K562 (cell line): ENCODE results near the gene SLC6A9. TPM values are rescaled to one million over a fixed set of nuclear protein-coding genes. Genes with fewer than 3 reads are reported as not detected.

Experiments
- FOXK1 ChIP-seq: sonication (generic); formaldehyde crosslinking; IDR thresholded peaks from 2 replicates; pipeline ENCODE4 v1.8.0; 2022; ENCODE audit warnings: missing genetic modification reagents, mild to moderate bottlenecking, borderline replicate concordance
- FOXP1 ChIP-seq: sonication (generic); formaldehyde crosslinking; IDR thresholded peaks from 2 replicates; pipeline ENCODE4 v1.8.0; 2022; ENCODE audit warnings: mild to moderate bottlenecking, missing genetic modification reagents
- HDAC1 ChIP-seq, 2 experiments: fragments of 450-650 bp; IDR thresholded peaks; 2 replicates each; pipeline ENCODE4 v1.6.1; 2016 to 2017; ENCODE audit warnings: inconsistent platforms in 1 of 2, mild to moderate bottlenecking in 1 of 2, moderate library complexity in 1 of 2
- HDAC2 ChIP-seq: fragments of 450-650 bp; IDR thresholded peaks from 2 replicates; pipeline ENCODE4 v1.6.1; 2016; ENCODE audit warnings: mild to moderate bottlenecking
- IRF9 ChIP-seq: fragments of 450-650 bp; IDR thresholded peaks from 2 replicates; pipeline ENCODE4 v1.6.1; 2016; ENCODE audit warnings: missing biosample characterization, missing genetic modification characterization
- KLF10 ChIP-seq: fragments of 250-450 bp; sonication (Bioruptor Pico); IDR thresholded peaks from 2 replicates; pipeline ENCODE4 v1.6.1; 2021; ENCODE audit warnings: matching md5 sums
- MCM5 ChIP-seq: fragments of 450-650 bp; IDR thresholded peaks from 2 replicates; pipeline ENCODE4 v1.6.1; 2016; ENCODE audit warnings: low read depth
- MECOM ChIP-seq: fragments of 250-450 bp; sonication (Bioruptor Pico); IDR thresholded peaks from 2 replicates; pipeline ENCODE4 v1.8.0; 2022; ENCODE audit warnings: inconsistent platforms
- PHF21A ChIP-seq: fragments of 450-650 bp; IDR thresholded peaks from 2 replicates; pipeline ENCODE4 v1.6.1; 2017; ENCODE audit warnings: low read depth, borderline replicate concordance
- POU5F1 ChIP-seq: fragments of 150-350 bp; IDR thresholded peaks from 2 replicates; pipeline ENCODE4 v1.6.1; 2014; ENCODE audit warnings: borderline replicate concordance, low read length, low read depth, mild to moderate bottlenecking; ENCODE audit not compliant: partially characterized antibody
- RBM34 ChIP-seq: fragments of 200-400 bp; formaldehyde crosslinking; IDR thresholded peaks from 2 replicates; pipeline ENCODE4 v1.6.1; 2018; ENCODE audit warnings: low read length, borderline replicate concordance; ENCODE audit not compliant: insufficient read depth
- SIN3A ChIP-seq, 2 experiments: fragments of 150-350 bp in 1 of 2; IDR thresholded peaks; 2 replicates each; pipeline ENCODE4 v1.6.1; 2011 to 2016; ENCODE audit warnings: borderline replicate concordance in 2 of 2, low read depth in 2 of 2, low read length in 2 of 2, mild to moderate bottlenecking in 2 of 2, moderate library complexity in 2 of 2; ENCODE audit not compliant: control insufficient read depth in 1 of 2
- ZBTB17 ChIP-seq: fragments of 450-650 bp; formaldehyde crosslinking; IDR thresholded peaks from 2 replicates; pipeline ENCODE4 v1.4.0; 2020; ENCODE audit warnings: mild to moderate bottlenecking
- ZC3H4 ChIP-seq: sonication (generic); formaldehyde crosslinking; IDR thresholded peaks from 2 replicates; pipeline ENCODE4 v1.9.0; 2021; ENCODE audit warnings: missing genetic modification reagents, borderline replicate concordance
- polyA plus RNA-seq, 8 experiments: library from polyadenylated mRNA; depleted of rRNA in 4 of 8; stranded (reverse) in 5 of 8; unstranded in 3 of 8; fragments of >200 nt; fragmentation: Nextera tagmentation in 2 of 8; fragmentation: Illumina TruSeq in 1 of 8; extraction: Ambion mirVana in 2 of 8; extraction: Trizol in 1 of 8; gene quantifications; 2 replicates each; pipeline versions ENCODE4 v1.2.1 to v1.2.3, GENCODE V29; 2011 to 2014; ENCODE audit warnings: inconsistent platforms in 1 of 8, missing spikeins in 1 of 8
- total RNA-seq, 7 experiments: library from RNA; depleted of rRNA in 6 of 7; stranded (reverse); fragments of >200 nt in 6 of 7; fragmentation: Illumina TruSeq in 2 of 7; extraction: Trizol in 2 of 7; gene quantifications; 2 replicates each; pipeline versions ENCODE4 v1.2.1 to v1.2.3, GENCODE V29; 2011 to 2021; ENCODE audit warnings: low replicate concordance in 1 of 7
- TF ChIP-seq, protein P1 (sequence below): sonication (generic); formaldehyde crosslinking; IDR thresholded peaks from 2 replicates; pipeline ENCODE4 v1.8.0; 2022; ENCODE audit warnings: mild to moderate bottlenecking, missing genetic modification reagents, borderline replicate concordance
- TF ChIP-seq, protein P2 (sequence below): fragments of 450-650 bp; formaldehyde crosslinking; IDR thresholded peaks from 2 replicates; pipeline ENCODE4 v1.4.0; 2020; ENCODE audit warnings: mild to moderate bottlenecking, moderate library complexity
- TF ChIP-seq, protein P3 (sequence below): sonication (generic); formaldehyde crosslinking; IDR thresholded peaks from 2 replicates; pipeline ENCODE4 v1.9.0; 2022; ENCODE audit warnings: mild to moderate bottlenecking, missing genetic modification reagents
- TF ChIP-seq, protein P4 (sequence below): fragments of 450-650 bp; IDR thresholded peaks from 2 replicates; pipeline ENCODE4 v1.6.1; 2017; ENCODE audit warnings: antibody characterized with exemption, mild to moderate bottlenecking

SLC6A9 gene
- total and polyA plus RNA-seq, 9 of the 15 experiments (the other 6 are each of a cell fraction or from before 2014, with no cell fraction given) = 0.17 to 18.7 (median 2.9) TPM

DNA sequence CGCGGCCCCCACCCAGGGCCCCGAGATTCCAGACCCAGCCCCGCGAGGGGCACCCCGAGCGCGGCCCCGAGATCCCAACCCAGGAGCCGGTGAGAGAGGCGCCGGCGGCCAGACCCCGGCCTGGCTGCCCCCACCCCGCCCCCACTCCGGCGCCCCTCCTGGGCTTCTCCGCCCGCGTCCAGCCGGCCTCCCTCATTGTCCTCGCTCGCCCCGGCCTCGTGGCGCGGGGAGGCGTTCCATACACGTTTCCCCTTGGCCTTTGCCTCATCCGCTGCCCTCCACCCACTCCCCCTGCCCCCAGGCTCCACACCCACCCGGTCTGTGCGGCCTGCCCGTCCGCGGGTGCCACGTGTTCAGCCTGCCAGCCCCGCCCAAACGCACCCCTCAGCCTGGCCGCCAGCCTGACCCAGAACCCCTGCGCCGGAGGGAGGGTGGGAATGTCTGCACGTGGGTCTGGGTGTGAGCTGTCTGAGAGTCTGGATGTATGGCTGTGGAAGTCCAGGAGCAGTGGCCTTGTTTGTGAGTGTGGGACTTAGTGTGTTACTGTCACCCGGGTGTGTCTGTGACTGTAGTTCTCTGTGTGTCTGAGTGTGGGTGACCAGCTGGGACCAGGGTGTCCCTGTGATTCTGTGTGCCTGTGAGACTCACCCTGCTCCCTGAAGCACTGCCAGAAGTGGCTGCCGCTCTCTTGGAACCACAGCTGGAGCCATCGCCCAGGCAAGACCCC is 51.6 kb downstream of the SLC6A9 start (continued):
- TF ChIP-seq SIN3A (IDR thresholded peaks at IDR 0.05; ENCODE audit: borderline replicate concordance in 2 of 2, control insufficient read depth in 1 of 2, low read depth in 2 of 2, low read length in 2 of 2) (peak; percentile 90), MCM5 (no peak), HDAC1 (IDR thresholded peaks at IDR 0.05) (peak in 1 of 2 experiments; percentile 95; a peak in 2 of 4 replicates), HDAC2 (no peak), IRF9 (tag) (no peak), ZC3H4 (CRISPR knock-in tag) (no peak), FOXP1 (CRISPR knock-in tag) (no peak), PHF21A (no peak), ZBTB17 (no peak), KLF10 (CRISPR knock-in tag) (no peak), MECOM (CRISPR knock-in tag) (no peak), POU5F1 (no peak), RBM34 (no peak), FOXK1 (no peak)
- TF ChIP-seq, protein P1, sequence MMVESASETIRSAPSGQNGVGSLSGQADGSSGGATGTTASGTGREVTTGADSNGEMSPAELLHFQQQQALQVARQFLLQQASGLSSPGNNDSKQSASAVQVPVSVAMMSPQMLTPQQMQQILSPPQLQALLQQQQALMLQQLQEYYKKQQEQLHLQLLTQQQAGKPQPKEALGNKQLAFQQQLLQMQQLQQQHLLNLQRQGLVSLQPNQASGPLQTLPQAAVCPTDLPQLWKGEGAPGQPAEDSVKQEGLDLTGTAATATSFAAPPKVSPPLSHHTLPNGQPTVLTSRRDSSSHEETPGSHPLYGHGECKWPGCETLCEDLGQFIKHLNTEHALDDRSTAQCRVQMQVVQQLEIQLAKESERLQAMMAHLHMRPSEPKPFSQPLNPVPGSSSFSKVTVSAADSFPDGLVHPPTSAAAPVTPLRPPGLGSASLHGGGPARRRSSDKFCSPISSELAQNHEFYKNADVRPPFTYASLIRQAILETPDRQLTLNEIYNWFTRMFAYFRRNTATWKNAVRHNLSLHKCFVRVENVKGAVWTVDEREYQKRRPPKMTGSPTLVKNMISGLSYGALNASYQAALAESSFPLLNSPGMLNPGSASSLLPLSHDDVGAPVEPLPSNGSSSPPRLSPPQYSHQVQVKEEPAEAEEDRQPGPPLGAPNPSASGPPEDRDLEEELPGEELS (CRISPR knock-in tag) = no peak
- TF ChIP-seq, protein P2, sequence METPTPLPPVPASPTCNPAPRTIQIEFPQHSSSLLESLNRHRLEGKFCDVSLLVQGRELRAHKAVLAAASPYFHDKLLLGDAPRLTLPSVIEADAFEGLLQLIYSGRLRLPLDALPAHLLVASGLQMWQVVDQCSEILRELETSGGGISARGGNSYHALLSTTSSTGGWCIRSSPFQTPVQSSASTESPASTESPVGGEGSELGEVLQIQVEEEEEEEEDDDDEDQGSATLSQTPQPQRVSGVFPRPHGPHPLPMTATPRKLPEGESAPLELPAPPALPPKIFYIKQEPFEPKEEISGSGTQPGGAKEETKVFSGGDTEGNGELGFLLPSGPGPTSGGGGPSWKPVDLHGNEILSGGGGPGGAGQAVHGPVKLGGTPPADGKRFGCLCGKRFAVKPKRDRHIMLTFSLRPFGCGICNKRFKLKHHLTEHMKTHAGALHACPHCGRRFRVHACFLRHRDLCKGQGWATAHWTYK (CRISPR knock-in tag) = no peak
- TF ChIP-seq, protein P3, sequence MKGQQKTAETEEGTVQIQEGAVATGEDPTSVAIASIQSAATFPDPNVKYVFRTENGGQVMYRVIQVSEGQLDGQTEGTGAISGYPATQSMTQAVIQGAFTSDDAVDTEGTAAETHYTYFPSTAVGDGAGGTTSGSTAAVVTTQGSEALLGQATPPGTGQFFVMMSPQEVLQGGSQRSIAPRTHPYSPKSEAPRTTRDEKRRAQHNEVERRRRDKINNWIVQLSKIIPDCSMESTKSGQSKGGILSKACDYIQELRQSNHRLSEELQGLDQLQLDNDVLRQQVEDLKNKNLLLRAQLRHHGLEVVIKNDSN (CRISPR knock-in tag) = peak; percentile 70
- TF ChIP-seq, protein P4, sequence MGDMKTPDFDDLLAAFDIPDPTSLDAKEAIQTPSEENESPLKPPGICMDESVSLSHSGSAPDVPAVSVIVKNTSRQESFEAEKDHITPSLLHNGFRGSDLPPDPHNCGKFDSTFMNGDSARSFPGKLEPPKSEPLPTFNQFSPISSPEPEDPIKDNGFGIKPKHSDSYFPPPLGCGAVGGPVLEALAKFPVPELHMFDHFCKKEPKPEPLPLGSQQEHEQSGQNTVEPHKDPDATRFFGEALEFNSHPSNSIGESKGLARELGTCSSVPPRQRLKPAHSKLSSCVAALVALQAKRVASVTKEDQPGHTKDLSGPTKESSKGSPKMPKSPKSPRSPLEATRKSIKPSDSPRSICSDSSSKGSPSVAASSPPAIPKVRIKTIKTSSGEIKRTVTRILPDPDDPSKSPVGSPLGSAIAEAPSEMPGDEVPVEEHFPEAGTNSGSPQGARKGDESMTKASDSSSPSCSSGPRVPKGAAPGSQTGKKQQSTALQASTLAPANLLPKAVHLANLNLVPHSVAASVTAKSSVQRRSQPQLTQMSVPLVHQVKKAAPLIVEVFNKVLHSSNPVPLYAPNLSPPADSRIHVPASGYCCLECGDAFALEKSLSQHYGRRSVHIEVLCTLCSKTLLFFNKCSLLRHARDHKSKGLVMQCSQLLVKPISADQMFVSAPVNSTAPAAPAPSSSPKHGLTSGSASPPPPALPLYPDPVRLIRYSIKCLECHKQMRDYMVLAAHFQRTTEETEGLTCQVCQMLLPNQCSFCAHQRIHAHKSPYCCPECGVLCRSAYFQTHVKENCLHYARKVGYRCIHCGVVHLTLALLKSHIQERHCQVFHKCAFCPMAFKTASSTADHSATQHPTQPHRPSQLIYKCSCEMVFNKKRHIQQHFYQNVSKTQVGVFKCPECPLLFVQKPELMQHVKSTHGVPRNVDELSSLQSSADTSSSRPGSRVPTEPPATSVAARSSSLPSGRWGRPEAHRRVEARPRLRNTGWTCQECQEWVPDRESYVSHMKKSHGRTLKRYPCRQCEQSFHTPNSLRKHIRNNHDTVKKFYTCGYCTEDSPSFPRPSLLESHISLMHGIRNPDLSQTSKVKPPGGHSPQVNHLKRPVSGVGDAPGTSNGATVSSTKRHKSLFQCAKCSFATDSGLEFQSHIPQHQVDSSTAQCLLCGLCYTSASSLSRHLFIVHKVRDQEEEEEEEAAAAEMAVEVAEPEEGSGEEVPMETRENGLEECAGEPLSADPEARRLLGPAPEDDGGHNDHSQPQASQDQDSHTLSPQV = peak; percentile 69
